Gastrocnemius medialis (tissue), 4 donors: Measurements from ENCODE around the gene DCLK2. TPM values are rescaled to one million over a fixed set of nuclear protein-coding genes. Genes with fewer than 3 reads are reported as not detected.

Experiments
- ATAC-seq, 2 donors: fragments of 150-250 bp; one replicate each; pipeline ENCODE4 v1.9.1; 2016
- DNase-seq, 2 donors: peaks; one replicate each; pipeline ENCODE4 v3.0.0-alpha.2; 2019
- H3K27ac ChIP-seq, 4 donors: fragments of 200-600 bp; sonication (generic); 1 replicate in 1 of 4; 2 replicates in 3 of 4; pipeline ENCODE4 v1.5.1; 2016 to 2018; ENCODE audit warnings: mild to moderate bottlenecking in 2 of 4, moderate library complexity in 1 of 4
- H3K27me3 ChIP-seq, 3 donors: fragments of 200-600 bp; sonication (generic) in 2 of 3; 1 replicate in 1 of 3; 2 replicates in 2 of 3; pipeline versions ENCODE4 v1.5.1 to v1.6.0; 2016 to 2019; ENCODE audit warnings: mild to moderate bottlenecking in 1 of 3, moderate library complexity in 1 of 3
- H3K36me3 ChIP-seq, 2 donors: fragments of 200-600 bp; sonication (generic) in 1 of 2; one replicate each; pipeline ENCODE4 v1.5.1; 2017 to 2018
- H3K4me1 ChIP-seq, 2 donors: fragments of 200-600 bp; sonication (generic) in 1 of 2; one replicate each; pipeline ENCODE4 v1.5.1; 2016 to 2017; ENCODE audit warnings: mild to moderate bottlenecking in 2 of 2
- H3K4me3 ChIP-seq, 4 donors: fragments of 200-600 bp; sonication (generic) in 3 of 4; 1 replicate in 1 of 4; 2 replicates in 3 of 4; pipeline ENCODE4 v1.5.1; 2016 to 2019; ENCODE audit warnings: mild to moderate bottlenecking in 2 of 4
- H3K9me3 ChIP-seq, 3 donors: fragments of 200-600 bp; sonication (generic) in 2 of 3; 1 replicate in 1 of 3; 2 replicates in 2 of 3; pipeline ENCODE4 v1.5.1; 2016 to 2019
- CTCF ChIP-seq, 5 experiments: fragments of 450-650 bp in 3 of 5; fragments of 200-600 bp in 2 of 5; sonication (generic) in 2 of 5; IDR thresholded peaks in 4 of 5; conservative IDR thresholded peaks in 1 of 5; 1 replicate in 4 of 5; 2 replicates in 1 of 5; pipeline ENCODE4 v1.5.1; 2016 to 2019; ENCODE audit warnings: antibody characterized with exemption in 5 of 5, mild to moderate bottlenecking in 3 of 5, moderate library complexity in 3 of 5
- POLR2A ChIP-seq, 2 donors: fragments of 450-650 bp; IDR thresholded peaks; one replicate each; pipeline ENCODE4 v1.6.1; 2017; ENCODE audit warnings: antibody characterized with exemption in 2 of 2, mild to moderate bottlenecking in 2 of 2, moderate library complexity in 2 of 2
- in situ Hi-C, 4 donors: fragments of 200-750 bp; cut with MboI; loops; one replicate each; pipeline versions ENCODE4 v1.15.0 to v1.8.0; 2017; ENCODE audit warnings: low sequenced_read_pairs in 4 of 4
- intact Hi-C: fragments of 100-400 bp; cut with DNase I; formaldehyde crosslinking; loops from one replicate; pipeline ENCODE4 v1.15.1; 2023; ENCODE audit warnings: low total_unique reads
- total RNA-seq, 4 donors: library from RNA; depleted of rRNA; stranded (reverse); fragments of >200 nt; gene quantifications; one replicate each; pipeline versions ENCODE4 v1.1.0 to v1.2.3, GENCODE V29; 2016

Gene DCLK2
- total RNA-seq, 4 donors from 2014 or later = 0.29 to 0.97 (median 0.47) TPM

GRCh38 chr4:150250293-150250997, 172.2 kb downstream of the DCLK2 start:
- H3K36me3 ChIP-seq = no peaks in the 10 kb centered on the region
- no peaks in the 10 kb centered on the region for H3K9me3 ChIP-seq
- intact Hi-C loops (no loop called here), in situ Hi-C loops (no loop called here)
- DNase-seq (no peak), ATAC-seq (no peak)
- H3K27me3 ChIP-seq = no peaks in the 10 kb centered on the region
- no peaks in the 10 kb centered on the region for H3K4me1 ChIP-seq
- H3K27ac ChIP-seq = no peak overlapping the region
- H3K4me3 ChIP-seq = no peak overlapping the region
- TF ChIP-seq CTCF (IDR thresholded peaks at IDR 0.05 in 4 of 5, conservative IDR thresholded peaks at IDR 0.05 in 1 of 5) (no peak), POLR2A (IDR thresholded peaks at IDR 0.05) (no peak)

- Histone ChIP-seq H3K4me3 (no peak overlapping the region), H3K27ac (no peak overlapping the region), H3K27me3 (no peaks in the 10 kb centered on the region), H3K36me3 (no peaks in the 10 kb centered on the region), H3K9me3 (no peaks in the 10 kb centered on the region), H3K4me1 (no peaks in the 10 kb centered on the region)
- in situ Hi-C loops (no loop called here), intact Hi-C loops (no loop called here)
- DNase-seq = no peak
- no peak for TF ChIP-seq POLR2A (IDR thresholded peaks at IDR 0.05)
- TF ChIP-seq CTCF (IDR thresholded peaks at IDR 0.05 in 4 of 5, conservative IDR thresholded peaks at IDR 0.05 in 1 of 5) = no peak
- no peak for ATAC-seq
Measured at GRCh38 chr4:150250998-150251651, 172.9 kb downstream of the DCLK2 start.

- TF ChIP-seq CTCF (IDR thresholded peaks at IDR 0.05 in 4 of 5, conservative IDR thresholded peaks at IDR 0.05 in 1 of 5) (no peak), POLR2A (IDR thresholded peaks at IDR 0.05) (no peak)
- Histone ChIP-seq H3K27ac (no peak overlapping the region), H3K4me1 (no peaks in the 10 kb centered on the region), H3K9me3 (no peaks in the 10 kb centered on the region), H3K4me3 (no peak overlapping the region), H3K27me3 (no peaks in the 10 kb centered on the region), H3K36me3 (no peaks in the 10 kb centered on the region)
- intact Hi-C loops (no loop called here), in situ Hi-C loops (no loop called here)
- DNase-seq (no peak), ATAC-seq (no peak)
Measured at GRCh38 chr4:150251752-150252190, 173.5 kb downstream of the DCLK2 start.

GRCh38 chr4:150252306-150252705, 174.1 kb downstream of the DCLK2 start:
- H3K36me3 ChIP-seq = no peaks in the 10 kb centered on the region
- H3K4me3 ChIP-seq = no peak overlapping the region
- H3K27ac ChIP-seq = no peak overlapping the region
- TF ChIP-seq CTCF (IDR thresholded peaks at IDR 0.05 in 4 of 5, conservative IDR thresholded peaks at IDR 0.05 in 1 of 5) (no peak), POLR2A (IDR thresholded peaks at IDR 0.05) (no peak)
- no peak for DNase-seq
- no peaks in the 10 kb centered on the region for H3K27me3 ChIP-seq
- no peak for ATAC-seq
- in situ Hi-C loops = no loop called here
- intact Hi-C loops = no loop called here
- no peaks in the 10 kb centered on the region for H3K9me3 ChIP-seq
- H3K4me1 ChIP-seq = no peaks in the 10 kb centered on the region
